Measurements from ENCODE around the gene FRA10AC1.

DNA sequence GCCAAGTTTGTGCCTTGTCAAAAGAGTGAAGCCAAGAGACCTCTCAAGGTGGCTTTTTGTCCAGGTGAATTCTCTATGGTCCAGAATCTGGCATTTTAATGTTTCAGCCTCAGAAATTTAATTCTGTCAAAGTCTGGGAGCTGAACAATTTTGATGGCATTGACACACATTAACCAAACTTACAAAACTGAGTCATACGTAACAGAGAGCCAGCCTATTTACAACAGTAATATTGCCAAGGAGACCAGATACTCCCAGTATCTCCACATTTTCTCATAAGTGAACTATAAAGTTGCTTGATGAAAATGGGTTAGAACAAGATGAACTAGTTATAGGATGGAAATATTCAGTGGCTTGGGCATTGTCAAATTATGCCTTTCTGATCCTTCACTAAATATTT is 46.2 kb downstream of the FRA10AC1 start:
- TF ChIP-seq CEBPB (IDR thresholded peaks at IDR 0.05) (no peak), EP300 (IDR thresholded peaks at IDR 0.05; ENCODE audit: borderline replicate concordance) (no peak), TAF1 (IDR thresholded peaks at IDR 0.05; ENCODE audit: low read depth) (no peak), RAD21 (IDR thresholded peaks at IDR 0.05; ENCODE audit: low read depth) (no peak), FOXM1 (IDR thresholded peaks at IDR 0.05; ENCODE audit: borderline replicate concordance, low read depth) (no peak), ZBTB7A (IDR thresholded peaks at IDR 0.05; ENCODE audit: low read depth) (no peak), CREB1 (IDR thresholded peaks at IDR 0.05; ENCODE audit: low read depth) (no peak), YY1 (IDR thresholded peaks at IDR 0.05; ENCODE audit: low read depth) (no peak), NFIC (IDR thresholded peaks at IDR 0.05) (no peak), TEAD4 (IDR thresholded peaks at IDR 0.05) (no peak), EGR1 (IDR thresholded peaks at IDR 0.05) (no peak)
- TF ChIP-seq, protein P1, sequence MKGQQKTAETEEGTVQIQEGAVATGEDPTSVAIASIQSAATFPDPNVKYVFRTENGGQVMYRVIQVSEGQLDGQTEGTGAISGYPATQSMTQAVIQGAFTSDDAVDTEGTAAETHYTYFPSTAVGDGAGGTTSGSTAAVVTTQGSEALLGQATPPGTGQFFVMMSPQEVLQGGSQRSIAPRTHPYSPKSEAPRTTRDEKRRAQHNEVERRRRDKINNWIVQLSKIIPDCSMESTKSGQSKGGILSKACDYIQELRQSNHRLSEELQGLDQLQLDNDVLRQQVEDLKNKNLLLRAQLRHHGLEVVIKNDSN (IDR thresholded peaks at IDR 0.05): no peak
- TF ChIP-seq, protein P2, sequence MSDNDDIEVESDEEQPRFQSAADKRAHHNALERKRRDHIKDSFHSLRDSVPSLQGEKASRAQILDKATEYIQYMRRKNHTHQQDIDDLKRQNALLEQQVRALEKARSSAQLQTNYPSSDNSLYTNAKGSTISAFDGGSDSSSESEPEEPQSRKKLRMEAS (IDR thresholded peaks at IDR 0.05): no peak
- TF ChIP-seq, protein P3, sequence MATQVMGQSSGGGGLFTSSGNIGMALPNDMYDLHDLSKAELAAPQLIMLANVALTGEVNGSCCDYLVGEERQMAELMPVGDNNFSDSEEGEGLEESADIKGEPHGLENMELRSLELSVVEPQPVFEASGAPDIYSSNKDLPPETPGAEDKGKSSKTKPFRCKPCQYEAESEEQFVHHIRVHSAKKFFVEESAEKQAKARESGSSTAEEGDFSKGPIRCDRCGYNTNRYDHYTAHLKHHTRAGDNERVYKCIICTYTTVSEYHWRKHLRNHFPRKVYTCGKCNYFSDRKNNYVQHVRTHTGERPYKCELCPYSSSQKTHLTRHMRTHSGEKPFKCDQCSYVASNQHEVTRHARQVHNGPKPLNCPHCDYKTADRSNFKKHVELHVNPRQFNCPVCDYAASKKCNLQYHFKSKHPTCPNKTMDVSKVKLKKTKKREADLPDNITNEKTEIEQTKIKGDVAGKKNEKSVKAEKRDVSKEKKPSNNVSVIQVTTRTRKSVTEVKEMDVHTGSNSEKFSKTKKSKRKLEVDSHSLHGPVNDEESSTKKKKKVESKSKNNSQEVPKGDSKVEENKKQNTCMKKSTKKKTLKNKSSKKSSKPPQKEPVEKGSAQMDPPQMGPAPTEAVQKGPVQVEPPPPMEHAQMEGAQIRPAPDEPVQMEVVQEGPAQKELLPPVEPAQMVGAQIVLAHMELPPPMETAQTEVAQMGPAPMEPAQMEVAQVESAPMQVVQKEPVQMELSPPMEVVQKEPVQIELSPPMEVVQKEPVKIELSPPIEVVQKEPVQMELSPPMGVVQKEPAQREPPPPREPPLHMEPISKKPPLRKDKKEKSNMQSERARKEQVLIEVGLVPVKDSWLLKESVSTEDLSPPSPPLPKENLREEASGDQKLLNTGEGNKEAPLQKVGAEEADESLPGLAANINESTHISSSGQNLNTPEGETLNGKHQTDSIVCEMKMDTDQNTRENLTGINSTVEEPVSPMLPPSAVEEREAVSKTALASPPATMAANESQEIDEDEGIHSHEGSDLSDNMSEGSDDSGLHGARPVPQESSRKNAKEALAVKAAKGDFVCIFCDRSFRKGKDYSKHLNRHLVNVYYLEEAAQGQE (IDR thresholded peaks at IDR 0.05; ENCODE audit: low read depth): no peak

Measured in Ishikawa (cell line).